Epithelial cell of esophagus (primary cell): ENCODE data around the gene PIK3R3.

Source experiments
- DNase-seq: peaks from one replicate; pipeline ENCODE4 v3.0.0; 2010; ENCODE audit warnings: low read depth
- H3K4me3 ChIP-seq: 2 replicates; pipeline ENCODE4 v1.5.1; 2011; ENCODE audit warnings: mild to moderate bottlenecking, low read length, control low read depth
- CTCF ChIP-seq: IDR thresholded peaks from 2 replicates; pipeline ENCODE4 v1.5.1; 2011; ENCODE audit warnings: low read depth, mild to moderate bottlenecking, low read length, control low read depth, inconsistent platforms; ENCODE audit not compliant: insufficient read depth; ENCODE audit errors: missing control alignments

PIK3R3 gene

GRCh38 chr1:45995298-45995697 lies 137.1 kb downstream of the PIK3R3 start:
- H3K4me3 ChIP-seq, result no peak overlapping the region
- TF ChIP-seq CTCF, result no peak
- no peak for DNase-seq

- DNase-seq, result no peak
- TF ChIP-seq CTCF, result no peak
- no peak overlapping the region for H3K4me3 ChIP-seq
Measured at GRCh38 chr1:45994423-45994822, 138.0 kb downstream of the PIK3R3 start.
